ENCODE data around the gene SLC7A6. TPM values are rescaled to one million over a fixed set of nuclear protein-coding genes. Genes with fewer than 3 reads are reported as not detected.

Gene SLC7A6
- total RNA-seq, 1 donor from 2014 or later: 44.2 TPM

DNA sequence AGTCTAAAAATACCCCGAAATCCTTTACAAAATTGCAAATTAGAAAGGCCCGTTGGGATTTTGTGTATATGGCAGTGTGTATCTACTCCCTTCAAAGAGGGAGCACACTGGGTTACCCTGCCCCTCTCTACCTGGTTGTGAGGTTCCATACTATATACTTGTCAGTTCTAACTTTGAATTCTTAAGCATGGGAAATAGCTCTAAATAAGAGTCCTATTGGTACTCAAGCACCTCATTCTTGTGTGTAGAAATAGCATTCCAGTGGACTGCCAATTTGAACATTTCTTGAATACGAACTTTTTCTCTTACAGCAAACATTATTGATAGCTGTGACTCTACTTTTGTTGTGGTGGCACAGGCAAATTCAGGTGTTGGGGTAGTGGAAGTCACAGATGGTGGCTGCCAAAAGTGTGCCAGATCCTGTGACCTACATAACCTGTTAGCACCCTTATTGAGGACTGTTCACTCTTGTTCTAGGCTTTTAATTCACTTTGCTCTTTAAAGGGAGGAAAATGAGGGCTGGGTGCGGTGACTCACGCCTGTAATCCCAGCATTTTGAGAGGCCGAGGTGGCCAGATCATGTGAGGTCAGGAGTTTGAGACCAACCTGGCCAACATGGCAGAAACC lies 44.5 kb upstream of the SLC7A6 start:
- no peaks in the 10 kb centered on the region for H3K9me3 ChIP-seq (replicated peaks)
- no peaks in the 10 kb centered on the region for H3K36me3 ChIP-seq
- intact Hi-C loops (cut with micrococcal nuclease): no loop called here

DNA sequence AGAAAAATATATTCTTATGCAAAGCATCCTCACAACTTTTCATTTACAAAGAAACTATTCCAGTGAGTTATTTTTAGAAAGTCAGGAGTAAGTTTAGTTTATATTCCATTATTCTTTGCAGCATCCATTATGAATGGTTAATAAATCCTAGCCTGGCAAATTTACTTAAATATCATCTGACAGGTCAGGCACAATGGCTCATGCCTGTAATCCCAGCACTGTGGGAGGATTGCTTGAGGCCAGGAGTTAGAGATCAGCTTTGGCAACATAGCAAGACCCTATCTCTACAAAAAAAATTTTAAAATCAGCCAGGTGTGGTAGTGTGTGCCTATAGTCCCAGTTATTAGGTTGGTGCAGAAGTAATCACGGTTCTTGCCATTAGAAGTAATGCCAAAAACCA lies 41.3 kb upstream of the SLC7A6 start:
- H3K4me3 ChIP-seq: no peak overlapping the region
- no peaks in the 10 kb centered on the region for H3K36me3 ChIP-seq
- no peak for DNase-seq
- intact Hi-C loops (cut with micrococcal nuclease): no loop called here
- no peak overlapping the region for H3K27ac ChIP-seq (replicated peaks)
- TF ChIP-seq, protein P1, sequence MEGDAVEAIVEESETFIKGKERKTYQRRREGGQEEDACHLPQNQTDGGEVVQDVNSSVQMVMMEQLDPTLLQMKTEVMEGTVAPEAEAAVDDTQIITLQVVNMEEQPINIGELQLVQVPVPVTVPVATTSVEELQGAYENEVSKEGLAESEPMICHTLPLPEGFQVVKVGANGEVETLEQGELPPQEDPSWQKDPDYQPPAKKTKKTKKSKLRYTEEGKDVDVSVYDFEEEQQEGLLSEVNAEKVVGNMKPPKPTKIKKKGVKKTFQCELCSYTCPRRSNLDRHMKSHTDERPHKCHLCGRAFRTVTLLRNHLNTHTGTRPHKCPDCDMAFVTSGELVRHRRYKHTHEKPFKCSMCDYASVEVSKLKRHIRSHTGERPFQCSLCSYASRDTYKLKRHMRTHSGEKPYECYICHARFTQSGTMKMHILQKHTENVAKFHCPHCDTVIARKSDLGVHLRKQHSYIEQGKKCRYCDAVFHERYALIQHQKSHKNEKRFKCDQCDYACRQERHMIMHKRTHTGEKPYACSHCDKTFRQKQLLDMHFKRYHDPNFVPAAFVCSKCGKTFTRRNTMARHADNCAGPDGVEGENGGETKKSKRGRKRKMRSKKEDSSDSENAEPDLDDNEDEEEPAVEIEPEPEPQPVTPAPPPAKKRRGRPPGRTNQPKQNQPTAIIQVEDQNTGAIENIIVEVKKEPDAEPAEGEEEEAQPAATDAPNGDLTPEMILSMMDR (IDR thresholded peaks at IDR 0.05; ENCODE audit: borderline replicate concordance): no peak
- no peaks in the 10 kb centered on the region for H3K9me3 ChIP-seq (replicated peaks)
- no peaks in the 10 kb centered on the region for H3K27me3 ChIP-seq (ENCODE audit: low read depth)
- peaks cover 13% of the 10 kb centered on the region for H3K4me1 ChIP-seq

More for the DNA sequence above, 44.5 kb upstream of the SLC7A6 start:
- no peaks in the 10 kb centered on the region for H3K27me3 ChIP-seq (ENCODE audit: low read depth)
- H3K4me3 ChIP-seq: no peak overlapping the region
- no peak for DNase-seq
- H3K27ac ChIP-seq (replicated peaks): no peak overlapping the region
- H3K4me1 ChIP-seq: peaks cover 3% of the 10 kb centered on the region
- TF ChIP-seq, protein P1 (IDR thresholded peaks at IDR 0.05; ENCODE audit: borderline replicate concordance): no peak

DNA sequence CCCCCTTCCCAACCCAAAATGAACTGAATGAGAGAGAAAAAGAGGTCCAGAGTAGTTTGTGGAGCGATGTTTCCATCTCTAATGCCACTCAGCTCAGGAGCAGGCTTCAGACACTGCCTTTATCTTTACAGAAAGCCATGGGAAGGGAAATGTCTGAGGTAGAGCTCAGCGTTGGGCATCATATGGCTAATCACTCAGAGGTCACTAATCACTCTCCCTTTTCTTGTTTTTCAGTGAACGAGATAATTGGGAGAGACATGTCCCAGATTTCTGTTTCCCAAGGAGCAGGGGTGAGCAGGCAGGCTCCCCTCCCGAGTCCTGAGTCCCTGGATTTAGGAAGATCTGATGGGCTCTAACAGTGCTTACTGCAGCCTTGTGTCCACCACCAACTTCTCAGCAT lies 38.2 kb upstream of the SLC7A6 start:
- H3K4me1 ChIP-seq: peaks cover 26% of the 10 kb centered on the region
- DNase-seq: no peak
- no peaks in the 10 kb centered on the region for H3K27me3 ChIP-seq (ENCODE audit: low read depth)
- no peaks in the 10 kb centered on the region for H3K9me3 ChIP-seq (replicated peaks)
- intact Hi-C loops (cut with micrococcal nuclease): loop anchor here (5.0 kb wide), 1 partner anchor 79 kb away; no protein-coding TSS in a partner anchor
- H3K4me3 ChIP-seq: no peak overlapping the region
- TF ChIP-seq, protein P1 (IDR thresholded peaks at IDR 0.05; ENCODE audit: borderline replicate concordance): no peak
- H3K27ac ChIP-seq (replicated peaks): no peak overlapping the region
- no peaks in the 10 kb centered on the region for H3K36me3 ChIP-seq

DNA sequence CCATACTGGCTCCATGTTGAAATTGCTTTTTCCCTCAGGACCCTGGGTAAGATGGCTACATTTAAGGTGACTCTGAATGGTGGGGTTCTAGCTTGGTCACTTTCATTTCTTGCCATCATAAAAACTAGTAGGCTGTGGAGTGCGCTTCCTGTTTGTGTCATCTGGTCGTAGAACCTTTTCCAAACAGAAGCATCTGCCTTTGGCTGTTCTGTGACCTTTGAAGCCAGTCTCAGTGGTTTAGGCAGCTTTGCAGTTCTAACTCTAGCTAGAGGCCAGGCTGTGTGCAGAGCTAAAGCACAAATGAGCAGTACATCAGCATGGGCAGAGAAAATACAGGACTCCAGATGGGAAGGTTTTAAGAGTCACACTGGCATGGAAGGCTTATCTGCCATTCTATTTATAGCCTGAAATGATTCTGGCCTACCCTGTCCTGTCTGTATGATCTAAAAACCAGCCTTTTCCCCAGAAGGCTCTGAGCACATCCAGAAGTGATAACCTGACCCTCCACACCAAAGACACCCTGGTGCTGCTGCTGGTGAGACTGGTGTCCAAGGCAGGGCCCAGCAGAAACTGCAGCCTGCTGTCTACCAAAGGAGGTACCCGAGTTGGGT lies 37.0 kb upstream of the SLC7A6 start:
- H3K27ac ChIP-seq (replicated peaks): peak overlapping the region; percentile 54
- H3K4me3 ChIP-seq: no peak overlapping the region
- no peaks in the 10 kb centered on the region for H3K9me3 ChIP-seq (replicated peaks)
- peaks cover 26% of the 10 kb centered on the region for H3K4me1 ChIP-seq
- TF ChIP-seq, protein P1 (IDR thresholded peaks at IDR 0.05; ENCODE audit: borderline replicate concordance): no peak
- H3K27me3 ChIP-seq (ENCODE audit: low read depth): no peaks in the 10 kb centered on the region
- DNase-seq: no peak
- intact Hi-C loops (cut with micrococcal nuclease): loop anchor here (5.0 kb wide), 1 partner anchor 80 kb away; no protein-coding TSS in a partner anchor
- H3K36me3 ChIP-seq: no peaks in the 10 kb centered on the region

DNA sequence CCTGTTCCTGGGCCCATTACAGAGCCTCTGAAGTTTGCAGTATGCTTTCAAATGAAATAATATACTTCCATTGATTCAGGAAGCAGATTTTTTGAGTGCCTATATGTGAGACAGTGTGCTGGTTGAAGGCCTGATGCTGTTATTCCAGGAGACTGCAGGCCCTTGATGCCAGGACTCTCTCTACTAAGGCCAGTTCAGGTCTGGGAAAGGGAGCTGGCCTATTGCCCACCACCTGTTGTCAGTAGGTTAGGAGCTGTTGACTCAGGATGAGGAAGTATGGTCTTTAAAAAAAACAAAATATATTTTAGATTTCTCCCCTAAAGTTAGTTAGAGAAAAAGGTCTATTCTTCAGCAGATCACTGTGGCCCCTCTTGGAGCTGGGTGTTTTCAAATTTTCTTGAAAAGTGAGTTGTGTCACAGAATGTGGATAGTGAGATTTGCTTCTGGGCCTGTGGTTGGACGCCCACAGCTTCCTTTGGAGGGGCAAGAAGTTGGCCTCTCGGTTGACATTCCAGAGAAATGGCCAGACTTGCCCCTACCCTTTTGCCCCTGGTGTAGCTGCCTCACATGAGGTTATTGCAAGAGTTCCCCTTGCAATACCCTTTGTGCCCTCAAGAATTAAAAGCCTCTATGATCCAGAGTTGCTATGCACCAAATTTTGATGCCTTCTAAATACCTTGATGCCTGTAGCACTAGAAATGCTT lies 36.3 kb upstream of the SLC7A6 start:
- peaks cover 26% of the 10 kb centered on the region for H3K4me1 ChIP-seq
- H3K27me3 ChIP-seq (ENCODE audit: low read depth): no peaks in the 10 kb centered on the region
- peak overlapping the region; percentile 54 for H3K27ac ChIP-seq (replicated peaks)
- H3K9me3 ChIP-seq (replicated peaks): no peaks in the 10 kb centered on the region
- TF ChIP-seq, protein P1 (IDR thresholded peaks at IDR 0.05; ENCODE audit: borderline replicate concordance): no peak
- H3K4me3 ChIP-seq: no peak overlapping the region
- H3K36me3 ChIP-seq: no peaks in the 10 kb centered on the region
- intact Hi-C loops (cut with micrococcal nuclease): loop anchor here (5.0 kb wide), 1 partner anchor 81 kb away; no protein-coding TSS in a partner anchor
- no peak for DNase-seq
